Measurements from ENCODE around the gene PTPRF.

DNA sequence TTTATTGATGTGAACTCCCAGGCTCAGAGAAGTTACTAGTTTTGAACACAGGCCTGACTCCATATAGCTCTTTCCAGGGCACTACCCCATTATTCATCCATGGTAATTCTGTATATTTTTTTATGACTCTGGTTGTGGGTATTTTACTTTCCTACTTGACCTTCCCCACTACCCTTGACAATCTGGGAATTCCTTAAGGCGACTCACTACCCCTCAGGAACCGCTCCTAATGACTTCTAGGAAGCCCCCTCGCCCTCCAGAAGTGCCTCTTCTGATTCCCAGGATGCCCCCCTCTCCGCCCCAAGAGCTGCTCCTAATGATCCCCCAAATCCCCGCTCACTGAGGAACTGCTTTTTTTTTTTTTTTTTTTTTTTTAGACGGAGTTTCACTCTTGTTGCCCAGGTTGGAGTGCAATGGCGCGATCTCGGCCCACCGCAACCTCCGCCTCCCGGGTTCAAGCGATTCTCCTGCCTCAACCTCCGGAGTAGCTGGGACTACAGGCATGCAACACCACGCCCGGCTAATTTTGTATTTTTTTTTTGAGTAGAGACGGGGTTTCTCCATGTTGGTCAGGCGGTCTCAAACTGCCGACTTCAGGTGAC is 118.3 kb downstream of the PTPRF start:
- TF ChIP-seq CTCF (IDR thresholded peaks at IDR 0.05; ENCODE audit: low read depth, low read length) (no peak), MAX (IDR thresholded peaks at IDR 0.05; ENCODE audit: low read depth, low read length) (no peak), POLR2A (IDR thresholded peaks at IDR 0.05; ENCODE audit: extremely low read depth, insufficient read length) (no peak), MYC (IDR thresholded peaks at IDR 0.05; ENCODE audit: low read depth, low read length) (no peak)
